Measurements from ENCODE around the gene DNAJC1.
"Not testable (repeated sequence)": the region's sequence is repeated elsewhere in the genome, so short reads cannot be mapped to it uniquely, and the experiment has no call there.

DNAJC1 gene

DNA sequence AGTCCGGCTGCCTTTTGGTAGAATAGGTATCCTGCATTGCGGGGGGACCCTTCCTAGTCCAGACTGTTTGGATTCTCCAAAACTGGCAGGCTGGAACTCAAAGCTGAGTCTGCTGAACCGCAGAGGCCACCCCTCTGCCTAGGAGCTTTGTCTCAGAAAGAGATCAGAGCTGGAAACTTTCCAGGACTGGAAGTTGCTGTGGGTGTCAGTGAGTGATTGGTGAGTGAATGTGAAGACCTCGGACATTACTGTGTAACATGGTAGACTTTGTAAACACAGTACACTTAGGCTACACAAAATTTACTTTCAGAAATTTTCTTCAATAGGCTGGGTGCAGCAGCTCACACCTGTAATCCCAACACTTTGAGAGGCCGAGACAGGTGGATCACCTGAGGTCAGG lies 103.8 kb downstream of the DNAJC1 start:
- no peak for DNase-seq

DNA sequence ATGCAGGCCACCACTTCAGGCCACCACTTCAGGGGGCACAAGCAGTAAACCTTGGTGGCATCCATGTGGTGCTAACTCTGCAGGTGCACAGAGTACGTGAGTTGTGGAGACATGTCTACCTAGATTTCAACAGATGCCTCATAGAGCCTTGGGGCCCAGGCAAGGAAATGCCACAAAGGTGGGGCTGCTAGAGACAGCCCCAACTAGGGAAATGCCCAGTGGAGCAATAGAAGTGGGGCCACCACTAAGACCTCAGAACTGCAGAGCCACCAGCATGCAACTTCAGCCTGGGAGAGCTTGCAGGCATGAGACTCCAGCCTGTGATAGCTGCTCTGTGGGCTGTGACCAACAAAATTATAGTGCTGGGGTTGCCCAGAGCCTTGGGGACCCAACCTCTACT lies 107.6 kb downstream of the DNAJC1 start:
- no peak for DNase-seq

- no peak for DNase-seq
These were observed 108.7 kb downstream of the DNAJC1 start for GRCh38 chr10:21894648-21895342.

- no peak for DNase-seq
These were observed 112.1 kb downstream of the DNAJC1 start for GRCh38 chr10:21891439-21891838.

GRCh38 chr10:21889477-21890275 lies 113.9 kb downstream of the DNAJC1 start:
- no peak for DNase-seq

DNA sequence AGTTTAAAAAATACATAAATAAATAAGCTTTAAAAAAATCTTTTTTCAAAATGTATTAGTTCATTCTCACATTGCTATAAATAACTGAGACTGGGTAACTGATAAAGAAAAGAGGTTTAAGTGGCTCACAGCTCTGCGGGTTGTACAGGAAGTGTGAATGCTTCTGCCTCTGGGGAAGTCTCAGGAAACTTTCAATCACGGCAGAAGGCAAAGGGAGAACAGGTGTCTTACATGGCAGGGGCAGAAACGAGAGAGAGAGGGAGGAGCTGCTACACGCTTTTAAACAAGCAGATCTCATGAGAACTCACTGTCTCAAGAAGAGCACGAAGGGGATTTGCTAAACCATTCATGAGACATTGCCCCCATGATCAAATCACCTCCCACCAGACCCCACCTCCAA lies 114.6 kb downstream of the DNAJC1 start:
- no peak for DNase-seq

DNA sequence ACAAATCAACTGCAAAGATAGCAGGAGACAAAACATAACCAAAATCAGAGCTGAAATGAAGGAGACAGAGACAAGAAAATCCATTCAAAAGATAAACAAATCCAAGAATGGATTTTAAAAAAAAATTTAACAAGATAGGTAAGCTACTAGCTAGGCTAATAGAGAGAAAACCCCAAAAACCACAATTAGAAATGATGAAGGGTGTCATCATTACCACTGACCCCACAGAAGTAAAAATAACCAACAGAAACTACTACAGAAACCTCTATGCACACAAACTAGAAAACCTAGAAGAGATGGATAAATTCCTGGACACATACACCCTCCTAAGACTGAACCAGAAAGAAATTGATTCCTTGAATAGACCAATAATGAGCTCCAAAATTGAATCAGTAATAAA lies 117.6 kb downstream of the DNAJC1 start:
- DNase-seq = no peak

DNA sequence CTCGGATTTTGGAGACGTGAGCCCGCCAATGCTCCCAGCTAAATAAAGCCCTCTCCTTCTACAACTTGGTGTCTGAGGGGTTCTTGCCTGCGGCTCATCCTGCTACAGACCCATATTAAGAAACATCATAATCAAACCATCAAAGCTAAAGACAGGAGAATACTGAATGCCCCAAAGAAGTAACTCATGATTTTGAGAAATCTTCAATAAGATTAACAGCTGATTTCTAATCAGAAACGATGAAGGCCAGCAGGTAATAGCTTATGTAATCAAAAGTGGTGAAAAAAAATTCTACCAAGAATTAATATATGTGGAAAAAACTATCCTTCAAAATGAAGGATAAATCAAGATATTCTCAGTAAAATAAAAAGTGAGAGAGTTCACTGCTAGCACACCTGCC lies 130.3 kb downstream of the DNAJC1 start:
- DNase-seq = no peak

- DNase-seq = not testable (repeated sequence)
These were observed 130.8 kb downstream of the DNAJC1 start for GRCh38 chr10:21872771-21873170.

GRCh38 chr10:21870849-21871248 lies 132.7 kb downstream of the DNAJC1 start:
- no peak for DNase-seq

GRCh38 chr10:21869087-21869486 lies 134.4 kb downstream of the DNAJC1 start:
- not testable (repeated sequence) for DNase-seq

DNA sequence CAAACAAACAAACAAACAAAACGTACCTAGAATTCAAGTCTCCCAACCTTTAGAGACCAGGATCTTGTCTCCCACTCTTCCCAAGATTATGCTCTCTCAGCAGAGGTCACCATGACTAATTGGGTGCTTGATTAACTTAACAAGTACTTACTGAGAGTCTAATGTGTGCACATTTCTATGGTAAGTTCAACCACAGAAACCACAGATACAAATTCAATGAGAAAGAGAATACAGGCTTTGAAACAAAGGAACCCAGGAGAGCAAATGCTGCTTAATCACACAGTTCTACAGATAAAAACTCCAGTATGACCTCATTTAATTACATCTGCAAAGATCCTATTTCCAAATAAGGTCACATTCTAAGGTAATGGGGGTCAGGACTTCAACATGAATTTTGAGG lies 142.8 kb downstream of the DNAJC1 start:
- no peak for DNase-seq

DNA sequence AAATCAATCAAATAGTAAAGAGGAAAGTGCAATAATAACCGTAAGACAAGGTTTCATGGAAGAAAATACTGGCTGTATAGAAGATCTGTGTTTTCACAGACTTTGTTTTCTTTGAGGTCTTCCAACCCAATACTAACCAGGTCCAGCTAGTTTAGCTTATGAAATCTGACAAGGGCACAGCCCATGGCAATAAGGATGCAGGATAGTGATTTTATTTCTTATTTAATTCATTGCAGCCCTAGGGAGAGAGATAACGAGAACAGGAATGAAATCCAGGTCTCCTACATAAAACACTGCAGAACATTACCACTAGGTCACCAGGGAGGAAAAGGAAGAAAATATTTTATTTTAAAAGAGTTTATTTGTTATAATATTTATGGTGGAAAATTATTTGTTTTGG lies 145.1 kb downstream of the DNAJC1 start:
- DNase-seq = no peak

GRCh38 chr10:21849607-21850006 lies 153.9 kb downstream of the DNAJC1 start:
- DNase-seq = no peak

DNA sequence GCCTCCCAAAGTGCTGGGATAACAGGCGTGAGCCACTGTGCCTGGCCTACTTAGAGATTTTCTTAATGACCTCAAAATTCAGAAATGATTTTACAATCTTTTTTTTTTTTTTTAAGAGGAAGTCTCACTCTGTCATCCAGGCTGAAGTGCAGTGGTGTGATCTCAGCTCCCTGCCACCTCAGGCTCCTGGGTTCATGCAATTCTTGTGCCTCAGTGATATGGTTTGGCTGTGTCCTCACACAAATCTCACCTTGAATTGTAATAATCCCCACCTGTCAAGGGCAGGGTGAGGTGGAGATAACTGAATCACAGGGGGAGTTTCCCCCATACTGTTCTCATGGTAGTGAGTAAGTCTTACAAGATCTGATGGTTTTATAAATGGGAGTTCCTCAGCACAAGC lies 159.9 kb downstream of the DNAJC1 start:
- DNase-seq = no peak

DNA sequence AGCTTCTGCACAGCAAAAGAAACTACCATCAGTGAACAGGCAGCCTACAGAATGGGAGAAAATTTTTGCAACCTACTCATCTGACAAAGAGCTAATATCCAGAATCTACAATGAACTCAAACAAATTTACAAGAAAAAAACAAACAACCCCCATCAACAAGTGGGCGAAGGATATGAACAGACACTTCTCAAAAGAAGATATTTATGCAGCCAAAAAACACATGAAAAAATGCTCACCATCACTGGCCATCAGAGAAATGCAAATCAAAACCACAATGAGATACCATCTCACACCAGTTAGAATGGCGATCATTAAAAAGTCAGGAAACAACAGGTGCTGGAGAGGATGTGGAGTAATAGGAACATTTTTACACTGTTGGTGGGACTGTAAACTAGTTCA lies 162.3 kb downstream of the DNAJC1 start:
- DNase-seq = not testable (repeated sequence)

- DNase-seq = not testable (repeated sequence)
These were observed 166.0 kb downstream of the DNAJC1 start for GRCh38 chr10:21837487-21837886.

DNA sequence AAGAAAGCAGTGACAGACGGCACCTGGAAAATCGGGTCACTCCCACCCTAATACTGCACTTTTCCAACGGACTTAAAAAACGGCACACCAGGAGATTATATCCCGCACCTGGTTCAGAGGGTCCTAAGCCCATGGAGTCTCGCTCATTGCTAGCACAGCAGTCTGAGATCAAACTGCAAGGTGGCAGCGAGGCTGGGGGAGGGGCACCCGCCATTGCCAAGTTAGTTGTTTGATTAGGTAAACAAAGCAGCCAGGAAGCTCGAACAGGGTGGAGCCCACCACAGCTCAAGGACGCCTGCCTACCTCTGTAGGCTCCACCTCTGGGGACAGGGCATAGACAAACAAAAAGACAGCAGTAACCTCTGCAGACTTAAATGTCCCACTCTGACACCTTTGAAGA lies 169.0 kb downstream of the DNAJC1 start:
- DNase-seq = not testable (repeated sequence)

DNA sequence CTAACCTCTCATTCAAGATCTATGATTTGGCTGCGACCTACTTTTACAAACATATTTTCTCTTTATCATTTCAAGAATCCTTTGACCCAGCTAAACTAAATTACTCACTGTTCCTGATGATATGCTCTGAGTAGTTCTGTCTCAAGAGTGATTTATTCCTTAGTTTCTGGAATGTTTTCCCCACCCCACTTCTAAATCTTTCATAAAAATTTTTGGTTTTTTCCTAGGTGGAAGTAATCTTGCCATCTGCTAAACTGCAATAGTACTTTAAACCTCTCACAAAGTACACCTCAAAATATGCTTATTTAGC lies 170.8 kb downstream of the DNAJC1 start:
- DNase-seq = no peak

DNA sequence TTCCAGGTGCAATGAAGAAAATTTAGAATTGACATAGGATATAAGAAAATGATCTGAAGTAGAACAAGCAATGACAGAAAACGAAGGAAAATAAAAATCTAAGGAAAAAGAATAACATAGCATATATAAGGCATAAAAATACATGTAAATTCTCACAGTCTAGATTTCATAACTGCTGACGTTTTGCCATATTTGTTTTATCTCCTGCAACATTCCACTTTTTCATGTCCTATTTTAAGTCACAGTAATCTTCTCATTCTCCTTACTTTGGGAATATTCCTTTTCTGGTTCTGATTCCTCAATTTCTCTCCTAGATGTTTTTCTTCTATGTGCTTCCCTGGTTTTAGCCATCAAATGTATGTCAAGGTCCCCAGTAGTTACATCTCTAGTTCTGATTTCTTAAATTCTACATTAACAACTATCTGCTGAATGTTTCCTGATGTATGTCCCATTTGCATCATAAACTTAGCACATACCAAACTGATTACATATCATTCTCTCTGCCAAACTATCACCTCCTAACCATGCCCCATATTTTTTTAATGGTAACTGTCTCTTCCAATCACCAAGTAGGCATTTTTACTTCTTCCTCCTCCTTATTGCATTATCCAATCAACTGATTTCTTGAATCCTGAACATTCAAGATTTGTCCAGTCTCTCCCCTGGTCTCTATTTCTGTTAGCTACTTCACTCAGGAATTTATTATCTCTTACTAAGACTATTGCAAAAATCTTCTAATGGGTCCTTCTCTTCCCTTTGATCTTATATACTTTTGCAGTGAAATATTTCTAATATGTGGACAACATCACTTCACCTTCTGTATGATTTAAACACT lies 171.3 kb downstream of the DNAJC1 start:
- no peak for DNase-seq

GRCh38 chr10:21830037-21830436 lies 173.5 kb downstream of the DNAJC1 start:
- no peak for DNase-seq

- DNase-seq = no peak
These were observed 176.2 kb downstream of the DNAJC1 start for GRCh38 chr10:21827308-21827707.

- no peak for DNase-seq
These were observed 176.8 kb downstream of the DNAJC1 start for GRCh38 chr10:21826725-21827124.

DNA sequence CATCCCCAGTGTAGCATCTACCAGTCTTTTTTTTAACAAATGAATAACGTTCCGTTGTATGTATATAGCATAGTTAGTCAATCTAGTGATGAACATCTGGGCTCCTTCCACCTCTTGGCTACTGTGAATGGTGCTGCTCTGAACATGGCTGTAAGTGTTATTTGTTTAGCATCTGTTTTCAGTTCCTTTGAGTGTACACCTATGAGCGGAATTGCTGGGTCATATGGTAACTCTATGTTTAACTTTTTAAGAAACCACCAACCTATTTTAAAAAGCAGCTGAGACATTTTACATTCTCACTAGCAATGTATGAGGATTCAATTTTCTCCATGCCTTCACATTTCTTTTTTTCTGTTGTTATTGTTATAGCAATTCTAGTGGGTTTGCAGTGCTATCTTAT lies 178.2 kb downstream of the DNAJC1 start:
- no peak for DNase-seq
